Measurements from ENCODE around the gene ID3. TPM values are rescaled to one million over a fixed set of nuclear protein-coding genes. Genes with fewer than 3 reads are reported as not detected.
A peak's percentile ranks its signal among the peaks of the same experiment; 100 is the strongest.

ID3 gene
- polyA plus RNA-seq, 1 donor from 2014 or later = 8.0 TPM

DNA sequence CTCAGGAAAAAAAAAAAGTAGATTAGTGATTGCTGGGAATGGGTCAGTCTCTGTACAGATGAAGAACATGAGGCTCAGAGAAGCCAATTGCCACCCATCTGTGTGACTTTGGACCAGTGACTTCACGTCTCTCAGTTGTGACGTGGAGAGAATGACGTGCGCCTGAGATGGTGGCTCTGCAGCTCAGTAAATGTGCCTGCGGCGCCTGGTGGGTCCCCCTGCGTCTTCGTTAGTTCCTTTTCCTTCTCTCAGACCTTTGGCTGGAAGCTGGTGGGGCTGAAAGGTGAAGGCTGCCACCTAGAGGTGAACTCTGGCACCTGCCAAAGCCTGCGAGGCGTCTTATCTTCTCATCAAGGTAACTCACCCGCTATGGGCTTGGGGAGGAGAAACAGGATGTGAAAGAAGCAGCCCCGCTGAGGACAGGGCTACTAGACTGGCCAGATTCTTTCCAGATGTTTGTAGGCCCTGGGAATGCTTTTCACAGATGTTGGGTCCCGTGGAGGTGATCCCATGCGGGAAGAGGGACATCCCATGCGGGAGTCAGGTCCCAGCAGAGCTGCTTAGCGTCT is 19.5 kb downstream of the ID3 start:
- no peaks in the 10 kb centered on the region for H3K36me3 ChIP-seq (ENCODE audit: insufficient read depth, low read length)
- H3K9ac ChIP-seq (ENCODE audit: low read length) = no peak overlapping the region
- no peak overlapping the region for H2AFZ ChIP-seq (ENCODE audit: low read depth, low read length)
- no peaks in the 10 kb centered on the region for H3K27me3 ChIP-seq (ENCODE audit: insufficient read depth, low read depth, low read length)
- H3K9me2 ChIP-seq (ENCODE audit: insufficient read depth, low read length) = no peaks in the 10 kb centered on the region
- H3K9me3 ChIP-seq (ENCODE audit: low read length) = no peaks in the 10 kb centered on the region
- no peaks in the 10 kb centered on the region for H4K20me1 ChIP-seq (ENCODE audit: insufficient read depth)
- peak; percentile 93 for TF ChIP-seq RAD21 (conservative IDR thresholded peaks at IDR 0.05)
- TF ChIP-seq SMC3 (conservative IDR thresholded peaks at IDR 0.05; ENCODE audit: poor library complexity) = peak; percentile 85
- TF ChIP-seq EZH2 (IDR thresholded peaks at IDR 0.05; ENCODE audit: borderline replicate concordance, insufficient read depth, low read length, poor library complexity, severe bottlenecking) = no peak
- peak; percentile 31 for TF ChIP-seq MXI1 (conservative IDR thresholded peaks at IDR 0.05; ENCODE audit: poor library complexity, severe bottlenecking)
- TF ChIP-seq EP300 (conservative IDR thresholded peaks at IDR 0.05; ENCODE audit: poor library complexity, severe bottlenecking) = peak; percentile 36
- TF ChIP-seq, protein P1, sequence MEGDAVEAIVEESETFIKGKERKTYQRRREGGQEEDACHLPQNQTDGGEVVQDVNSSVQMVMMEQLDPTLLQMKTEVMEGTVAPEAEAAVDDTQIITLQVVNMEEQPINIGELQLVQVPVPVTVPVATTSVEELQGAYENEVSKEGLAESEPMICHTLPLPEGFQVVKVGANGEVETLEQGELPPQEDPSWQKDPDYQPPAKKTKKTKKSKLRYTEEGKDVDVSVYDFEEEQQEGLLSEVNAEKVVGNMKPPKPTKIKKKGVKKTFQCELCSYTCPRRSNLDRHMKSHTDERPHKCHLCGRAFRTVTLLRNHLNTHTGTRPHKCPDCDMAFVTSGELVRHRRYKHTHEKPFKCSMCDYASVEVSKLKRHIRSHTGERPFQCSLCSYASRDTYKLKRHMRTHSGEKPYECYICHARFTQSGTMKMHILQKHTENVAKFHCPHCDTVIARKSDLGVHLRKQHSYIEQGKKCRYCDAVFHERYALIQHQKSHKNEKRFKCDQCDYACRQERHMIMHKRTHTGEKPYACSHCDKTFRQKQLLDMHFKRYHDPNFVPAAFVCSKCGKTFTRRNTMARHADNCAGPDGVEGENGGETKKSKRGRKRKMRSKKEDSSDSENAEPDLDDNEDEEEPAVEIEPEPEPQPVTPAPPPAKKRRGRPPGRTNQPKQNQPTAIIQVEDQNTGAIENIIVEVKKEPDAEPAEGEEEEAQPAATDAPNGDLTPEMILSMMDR (IDR thresholded peaks at IDR 0.05; ENCODE audit: poor library complexity, severe bottlenecking) = peak; percentile 96
- H3K4me2 ChIP-seq (ENCODE audit: low read length) = no peak overlapping the region
- no peaks in the 10 kb centered on the region for H3F3A ChIP-seq (ENCODE audit: insufficient read depth, low read length, poor library complexity, severe bottlenecking)
- H3K4me3 ChIP-seq (ENCODE audit: low read length) = no peak overlapping the region
- H3K27ac ChIP-seq (ENCODE audit: low read length) = no peak overlapping the region
- H3K79me2 ChIP-seq (replicated peaks; ENCODE audit: insufficient read depth, low read length) = no peaks in the 10 kb centered on the region

DNA sequence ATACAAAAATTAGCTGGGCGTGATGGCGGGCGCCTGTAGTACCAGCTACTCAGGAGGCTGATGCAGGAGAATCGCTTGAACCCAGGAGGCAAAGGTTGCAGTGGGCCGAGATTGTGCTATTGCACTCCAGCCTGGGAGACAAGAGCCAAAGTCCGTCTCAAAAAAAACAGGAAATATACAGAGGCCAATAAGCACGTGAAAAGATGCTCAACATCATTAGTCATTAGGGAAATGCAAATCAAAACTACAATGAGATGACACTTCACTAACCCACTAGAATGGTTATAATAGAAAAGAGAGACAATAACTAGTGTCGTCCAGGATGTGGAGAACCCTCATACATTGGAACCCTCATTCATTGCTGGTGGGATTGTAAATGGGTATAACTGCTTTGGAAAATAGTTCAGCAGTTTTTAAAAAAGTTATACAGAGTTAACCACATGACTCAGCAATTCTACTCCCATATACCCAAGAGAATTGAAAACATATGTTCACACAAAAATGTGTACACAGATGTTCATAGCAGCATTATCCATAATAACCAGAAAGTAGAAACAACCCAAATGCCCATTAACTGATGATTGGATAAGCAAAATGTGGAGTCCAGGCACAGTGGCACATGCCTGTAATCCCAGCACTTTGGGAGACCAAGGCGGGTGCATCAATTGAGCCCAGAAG is 21.9 kb downstream of the ID3 start:
- H3F3A ChIP-seq (ENCODE audit: insufficient read depth, low read length, poor library complexity, severe bottlenecking) = no peaks in the 10 kb centered on the region
- no peaks in the 10 kb centered on the region for H3K79me2 ChIP-seq (replicated peaks; ENCODE audit: insufficient read depth, low read length)
- H3K27me3 ChIP-seq (ENCODE audit: insufficient read depth, low read depth, low read length) = no peaks in the 10 kb centered on the region
- H3K9me3 ChIP-seq (ENCODE audit: low read length) = no peaks in the 10 kb centered on the region
- no peak for TF ChIP-seq POLR2AphosphoS5 (IDR thresholded peaks at IDR 0.05)
- no peak for TF ChIP-seq EP300 (conservative IDR thresholded peaks at IDR 0.05; ENCODE audit: poor library complexity, severe bottlenecking)
- no peak for TF ChIP-seq TAF1 (IDR thresholded peaks at IDR 0.05; ENCODE audit: low read depth)
- H4K20me1 ChIP-seq (ENCODE audit: insufficient read depth) = no peaks in the 10 kb centered on the region
- no peaks in the 10 kb centered on the region for H3K36me3 ChIP-seq (ENCODE audit: insufficient read depth, low read length)
- H3K4me3 ChIP-seq (ENCODE audit: low read length) = no peak overlapping the region
- H3K4me2 ChIP-seq (ENCODE audit: low read length) = no peak overlapping the region
- no peak overlapping the region for H3K27ac ChIP-seq (ENCODE audit: low read length)
- no peak overlapping the region for H2AFZ ChIP-seq (ENCODE audit: low read depth, low read length)
- H3K9me2 ChIP-seq (ENCODE audit: insufficient read depth, low read length) = no peaks in the 10 kb centered on the region
- H3K9ac ChIP-seq (ENCODE audit: low read length) = no peak overlapping the region

DNA sequence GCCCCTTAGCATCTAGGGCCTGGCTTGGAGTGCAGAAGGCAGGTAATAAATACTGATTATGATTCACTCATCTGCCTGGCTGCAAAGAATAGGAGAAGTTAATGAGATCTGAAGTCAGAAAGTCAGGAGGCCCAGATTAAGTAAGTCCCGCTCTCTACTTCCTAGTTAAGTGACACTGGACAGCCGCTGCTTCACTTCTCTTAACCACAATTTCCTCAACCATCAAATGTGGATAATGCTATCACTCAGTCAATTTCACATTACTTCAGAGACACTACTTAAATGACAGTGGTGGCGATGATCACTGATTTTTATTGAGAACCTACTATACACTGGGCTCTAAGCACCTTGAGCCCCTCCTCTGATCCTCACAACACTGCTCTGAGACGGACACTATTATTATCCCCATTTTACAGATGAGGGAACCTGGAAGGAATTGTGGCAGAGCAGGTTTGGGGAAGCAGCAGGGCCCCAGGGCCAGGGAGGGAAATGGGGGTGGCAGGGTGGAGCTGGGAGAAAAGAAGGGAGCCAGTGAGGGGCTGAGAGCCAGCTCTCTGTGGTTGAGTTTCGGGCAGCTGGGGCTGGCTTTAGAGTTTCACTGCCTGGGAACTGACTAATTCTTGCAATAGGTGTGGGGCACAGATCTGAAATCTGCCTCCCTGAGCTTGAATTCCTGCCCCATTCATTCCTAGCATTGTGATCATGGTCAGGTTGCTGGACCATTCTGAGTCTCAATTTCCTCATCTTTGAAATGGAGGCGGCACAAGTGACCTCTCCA is 25.9 kb downstream of the ID3 start:
- no peak overlapping the region for H3K4me3 ChIP-seq (ENCODE audit: low read length)
- H2AFZ ChIP-seq (ENCODE audit: low read depth, low read length) = no peak overlapping the region
- H3K9ac ChIP-seq (ENCODE audit: low read length) = no peak overlapping the region
- H3K9me3 ChIP-seq (ENCODE audit: low read length) = no peaks in the 10 kb centered on the region
- H4K20me1 ChIP-seq (ENCODE audit: insufficient read depth) = no peaks in the 10 kb centered on the region
- H3K4me2 ChIP-seq (ENCODE audit: low read length) = no peak overlapping the region
- no peaks in the 10 kb centered on the region for H3K36me3 ChIP-seq (ENCODE audit: insufficient read depth, low read length)
- TF ChIP-seq TAF1 (IDR thresholded peaks at IDR 0.05; ENCODE audit: low read depth) (no peak), SMC3 (conservative IDR thresholded peaks at IDR 0.05; ENCODE audit: poor library complexity) (no peak), EP300 (conservative IDR thresholded peaks at IDR 0.05; ENCODE audit: poor library complexity, severe bottlenecking) (no peak), MXI1 (conservative IDR thresholded peaks at IDR 0.05; ENCODE audit: poor library complexity, severe bottlenecking) (no peak)
- TF ChIP-seq, protein P2, sequence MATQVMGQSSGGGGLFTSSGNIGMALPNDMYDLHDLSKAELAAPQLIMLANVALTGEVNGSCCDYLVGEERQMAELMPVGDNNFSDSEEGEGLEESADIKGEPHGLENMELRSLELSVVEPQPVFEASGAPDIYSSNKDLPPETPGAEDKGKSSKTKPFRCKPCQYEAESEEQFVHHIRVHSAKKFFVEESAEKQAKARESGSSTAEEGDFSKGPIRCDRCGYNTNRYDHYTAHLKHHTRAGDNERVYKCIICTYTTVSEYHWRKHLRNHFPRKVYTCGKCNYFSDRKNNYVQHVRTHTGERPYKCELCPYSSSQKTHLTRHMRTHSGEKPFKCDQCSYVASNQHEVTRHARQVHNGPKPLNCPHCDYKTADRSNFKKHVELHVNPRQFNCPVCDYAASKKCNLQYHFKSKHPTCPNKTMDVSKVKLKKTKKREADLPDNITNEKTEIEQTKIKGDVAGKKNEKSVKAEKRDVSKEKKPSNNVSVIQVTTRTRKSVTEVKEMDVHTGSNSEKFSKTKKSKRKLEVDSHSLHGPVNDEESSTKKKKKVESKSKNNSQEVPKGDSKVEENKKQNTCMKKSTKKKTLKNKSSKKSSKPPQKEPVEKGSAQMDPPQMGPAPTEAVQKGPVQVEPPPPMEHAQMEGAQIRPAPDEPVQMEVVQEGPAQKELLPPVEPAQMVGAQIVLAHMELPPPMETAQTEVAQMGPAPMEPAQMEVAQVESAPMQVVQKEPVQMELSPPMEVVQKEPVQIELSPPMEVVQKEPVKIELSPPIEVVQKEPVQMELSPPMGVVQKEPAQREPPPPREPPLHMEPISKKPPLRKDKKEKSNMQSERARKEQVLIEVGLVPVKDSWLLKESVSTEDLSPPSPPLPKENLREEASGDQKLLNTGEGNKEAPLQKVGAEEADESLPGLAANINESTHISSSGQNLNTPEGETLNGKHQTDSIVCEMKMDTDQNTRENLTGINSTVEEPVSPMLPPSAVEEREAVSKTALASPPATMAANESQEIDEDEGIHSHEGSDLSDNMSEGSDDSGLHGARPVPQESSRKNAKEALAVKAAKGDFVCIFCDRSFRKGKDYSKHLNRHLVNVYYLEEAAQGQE (IDR thresholded peaks at IDR 0.05; ENCODE audit: borderline replicate concordance) = no peak
- H3K79me2 ChIP-seq (replicated peaks; ENCODE audit: insufficient read depth, low read length) = no peaks in the 10 kb centered on the region
- H3K27ac ChIP-seq (ENCODE audit: low read length) = no peak overlapping the region
- H3K9me2 ChIP-seq (ENCODE audit: insufficient read depth, low read length) = no peaks in the 10 kb centered on the region
- H3K27me3 ChIP-seq (ENCODE audit: insufficient read depth, low read depth, low read length) = no peaks in the 10 kb centered on the region
- H3F3A ChIP-seq (ENCODE audit: insufficient read depth, low read length, poor library complexity, severe bottlenecking) = no peaks in the 10 kb centered on the region

All from neural cell (in vitro differentiated cells).